NCI-H1105 (cell line): ENCODE data around the gene HDAC5.
"Not testable (repeated sequence)": the region's sequence is repeated elsewhere in the genome, so short reads cannot be mapped to it uniquely, and the experiment has no call there.

ENCODE experiments used
- DNase-seq: peaks from one replicate; lab custom pipeline; 2025; lab: John Stamatoyannopoulos, UW

Gene HDAC5

DNA sequence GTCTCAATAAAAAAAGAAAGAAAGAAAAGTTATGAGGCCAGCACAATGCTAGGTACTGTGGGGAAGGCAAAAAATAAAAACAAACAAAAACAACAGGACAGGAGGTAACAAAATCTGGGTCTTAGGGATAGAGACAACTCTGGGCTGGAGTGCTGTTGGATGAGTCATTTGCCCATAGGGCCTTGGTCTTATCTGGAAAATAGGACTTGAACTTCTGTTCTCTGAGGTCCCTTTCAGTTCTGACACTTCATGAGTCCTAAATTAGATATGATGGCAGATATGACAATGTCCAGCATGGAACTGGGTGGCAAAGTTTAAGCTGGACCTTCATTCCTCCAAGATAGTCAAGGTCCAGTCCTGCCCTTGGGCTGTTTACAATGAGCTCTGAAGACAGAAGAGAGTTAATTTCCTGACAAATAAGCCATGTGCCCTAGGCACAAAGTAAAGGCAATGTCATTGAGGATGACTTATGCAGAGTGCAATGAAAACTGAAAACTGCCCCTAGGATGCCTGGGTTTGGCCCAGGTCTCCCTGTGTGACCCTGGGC lies 8.9 kb upstream of the HDAC5 start:
- no peak for DNase-seq

DNA sequence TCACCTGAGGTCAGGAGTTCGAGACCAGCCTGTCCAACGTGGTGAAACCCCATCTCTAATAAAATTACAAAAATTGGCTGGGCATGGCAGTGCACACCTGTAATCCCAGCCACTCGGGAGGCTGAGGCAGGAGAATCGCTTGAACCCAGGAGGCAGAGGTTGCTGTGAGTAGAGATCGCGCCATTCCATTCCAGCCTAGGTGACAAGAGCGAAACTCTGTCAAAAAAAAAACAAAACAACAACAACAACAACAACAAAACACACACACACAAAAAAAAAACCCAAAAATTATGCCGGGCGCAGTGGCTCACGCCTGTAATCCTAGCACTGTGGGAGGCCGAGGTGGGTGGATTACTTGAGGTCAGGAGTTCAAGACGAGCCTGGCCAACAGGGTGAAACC lies 7.9 kb upstream of the HDAC5 start:
- DNase-seq: not testable (repeated sequence)

DNA sequence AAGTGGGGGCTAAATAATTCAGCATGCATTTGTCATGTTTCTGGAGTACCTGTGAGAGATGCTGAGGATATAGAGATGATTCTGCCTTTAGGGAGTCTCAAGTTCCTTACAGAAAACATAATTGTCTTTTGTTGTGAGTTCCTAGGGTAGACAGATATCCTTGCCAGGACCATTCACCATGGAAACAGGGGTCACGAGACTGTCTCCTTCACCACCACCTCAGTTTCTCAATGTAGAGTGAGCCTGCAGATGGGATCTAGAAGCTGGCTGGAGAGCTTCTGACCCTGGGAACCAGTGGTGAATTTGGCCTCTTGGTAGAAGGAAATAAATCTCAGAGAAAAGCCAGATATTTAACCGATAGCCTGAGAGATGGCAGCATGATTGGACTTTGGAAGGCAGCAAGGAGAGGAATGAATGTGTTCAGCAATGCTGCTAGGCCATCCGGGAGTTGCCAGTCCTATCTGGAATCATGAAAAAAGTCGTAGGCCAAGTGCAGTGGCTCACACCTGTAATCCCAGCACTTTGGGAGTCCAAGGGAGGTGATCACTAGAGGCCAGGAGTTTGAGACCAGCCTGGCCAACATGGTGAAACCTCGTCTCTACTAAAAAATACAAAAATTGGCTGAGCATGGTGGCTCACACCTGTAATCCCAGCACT lies 7.4 kb upstream of the HDAC5 start:
- DNase-seq: no peak

DNA sequence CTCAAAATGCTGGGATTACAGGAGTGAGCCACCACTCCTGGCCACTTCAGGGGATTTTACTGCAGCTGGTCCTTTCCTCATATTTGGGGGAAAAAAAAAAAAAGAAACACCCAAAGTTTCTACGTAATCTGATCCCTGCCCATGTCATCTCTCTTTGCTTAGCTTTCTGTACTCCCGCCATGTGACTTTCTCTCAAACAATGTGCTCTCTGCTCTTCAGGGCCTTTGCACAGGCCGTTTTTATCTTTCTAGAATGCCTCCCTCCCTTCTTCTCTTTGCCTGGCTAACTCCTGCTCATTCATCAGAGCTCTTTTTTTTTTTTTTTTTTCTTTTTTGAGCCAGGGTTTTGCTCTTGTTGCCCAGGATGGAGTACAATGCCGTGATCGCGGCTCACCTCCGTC lies 4.9 kb upstream of the HDAC5 start:
- no peak for DNase-seq

DNA sequence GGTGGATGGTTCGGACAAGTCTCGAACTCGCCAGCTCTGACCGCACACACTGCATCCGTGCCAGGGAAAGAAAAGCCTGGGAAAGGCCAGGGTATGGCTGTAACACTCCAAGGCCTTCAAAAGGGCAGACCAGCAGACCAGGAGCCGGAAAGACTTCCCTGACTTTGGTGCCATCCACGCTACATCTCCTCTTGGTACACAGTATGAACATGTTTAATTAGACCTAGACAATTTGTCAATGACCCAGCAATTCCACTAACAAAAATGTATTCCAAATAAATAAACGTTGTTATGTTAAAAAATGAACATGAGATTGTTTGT lies 637 bp upstream of the HDAC5 start:
- DNase-seq: no peak

DNA sequence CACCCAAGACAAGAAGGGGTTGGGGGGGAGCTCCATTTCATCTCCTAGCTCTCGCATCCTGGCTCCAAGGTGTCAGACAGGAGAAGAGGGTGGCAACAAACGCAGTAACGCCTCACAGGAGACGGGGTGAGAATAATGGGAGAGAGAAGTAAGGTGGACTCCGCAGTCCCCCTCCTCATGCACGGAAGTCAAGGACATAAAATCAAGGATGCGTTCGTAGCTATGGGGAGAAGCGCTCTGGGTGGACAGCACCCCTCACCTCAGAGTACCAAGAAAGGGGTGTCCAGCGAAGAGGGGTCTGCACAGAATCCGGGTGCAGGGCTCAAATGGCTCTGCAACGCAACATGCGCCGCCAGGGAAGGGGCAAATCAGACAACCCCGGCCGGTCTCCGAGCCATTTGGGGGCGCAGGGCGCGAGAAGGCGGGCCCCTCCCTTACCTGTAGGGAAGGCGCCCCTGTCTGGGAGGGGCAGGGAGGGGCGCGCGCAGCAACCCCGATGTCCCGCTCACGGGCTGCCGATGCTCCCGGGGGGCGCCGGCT lies 555 bp downstream of the HDAC5 start:
- DNase-seq: no peak

DNA sequence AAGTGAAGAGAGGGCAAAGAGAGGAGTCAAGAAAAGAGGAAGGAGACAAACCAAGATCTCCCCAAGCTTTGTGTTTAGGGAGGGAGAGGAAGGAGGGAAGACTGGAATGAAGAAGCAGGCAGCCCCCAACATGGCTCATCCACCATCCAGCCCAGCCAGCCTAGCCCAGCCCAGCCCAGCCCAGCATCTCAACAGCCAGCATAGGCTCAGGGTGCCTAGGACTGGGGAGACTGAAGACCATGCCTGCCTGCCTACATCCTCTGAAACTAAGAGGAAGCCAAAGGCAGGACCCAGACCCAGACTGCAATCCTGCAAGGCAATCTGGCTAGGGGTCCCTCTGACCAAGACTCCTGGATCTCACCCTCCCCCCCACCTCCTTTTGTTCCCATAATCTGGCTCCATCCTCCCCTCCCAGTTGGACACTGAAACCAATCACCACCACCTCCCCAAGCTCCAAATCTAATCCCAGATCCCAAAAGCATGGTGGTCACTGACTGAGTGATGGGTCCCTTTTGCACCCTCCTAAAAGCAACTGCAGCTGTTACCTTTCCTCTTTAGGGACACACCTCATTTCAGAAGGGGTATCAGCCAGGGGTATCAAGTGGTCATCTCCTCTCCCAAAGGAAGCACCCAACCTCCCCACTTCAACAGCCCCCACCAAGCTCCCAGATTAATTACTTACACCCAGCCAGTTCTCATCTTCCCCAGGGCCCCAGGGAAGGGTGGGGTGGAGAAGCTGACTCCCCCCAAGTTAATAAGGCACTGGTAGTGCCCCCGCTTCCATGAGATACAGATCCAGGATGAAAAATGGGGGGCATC lies 1.2 kb downstream of the HDAC5 start:
- DNase-seq: no peak

DNA sequence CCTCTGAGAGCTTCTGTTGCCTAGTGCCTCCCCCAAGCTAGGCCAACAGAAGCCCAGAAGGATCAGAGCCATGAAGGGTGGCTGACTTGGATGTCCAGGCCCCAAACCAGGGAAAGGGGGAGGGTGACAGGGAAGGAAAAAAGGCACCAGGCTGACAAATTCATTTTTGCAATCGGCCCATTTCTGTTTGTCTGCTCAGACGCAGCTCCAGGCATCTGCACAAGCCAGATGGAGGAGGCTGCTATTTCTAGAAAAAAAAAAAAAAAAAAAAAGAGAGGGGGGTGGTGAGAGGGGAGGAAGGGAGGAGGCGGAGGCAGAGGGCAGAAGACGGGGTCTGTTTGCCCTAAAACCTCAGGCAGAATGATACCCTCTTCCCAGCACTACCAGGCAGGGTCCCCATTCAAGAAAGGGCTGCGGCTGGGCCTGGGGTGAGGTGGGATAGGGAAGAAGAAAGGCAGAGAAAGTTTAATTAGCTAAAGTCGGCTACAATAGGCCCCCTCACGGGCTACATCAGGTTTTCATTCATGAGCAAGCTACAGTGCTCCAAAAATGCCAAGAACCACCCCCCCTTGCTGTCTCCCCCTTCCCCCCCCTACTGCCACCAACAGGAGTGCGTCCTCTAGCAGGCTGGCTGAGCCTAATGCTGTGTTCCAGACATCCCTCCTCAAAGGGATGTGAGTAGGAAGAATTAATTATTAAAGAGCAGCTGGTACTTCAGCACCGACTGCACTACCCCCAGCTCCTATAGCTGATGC lies 2.4 kb downstream of the HDAC5 start:
- no peak for DNase-seq

DNA sequence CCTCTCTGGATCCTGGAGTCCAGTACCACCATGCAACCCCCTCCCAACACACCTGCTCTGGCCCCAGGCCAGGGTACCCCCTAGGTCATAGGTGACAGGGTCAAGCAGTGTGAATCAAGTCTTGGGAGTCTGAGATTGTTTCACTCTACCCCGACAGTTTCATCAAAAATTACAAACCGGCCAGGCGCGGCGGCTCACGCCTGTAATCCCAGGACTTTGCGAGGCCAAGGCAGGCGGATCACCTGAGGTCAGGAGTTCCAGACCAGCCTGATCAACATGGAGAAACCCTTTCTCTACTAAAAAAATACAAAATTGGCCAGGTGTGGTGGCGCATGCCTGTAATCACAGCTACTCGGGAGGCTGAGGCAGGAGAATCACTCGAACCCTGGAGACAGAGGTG lies 3.2 kb downstream of the HDAC5 start:
- DNase-seq: not testable (repeated sequence)

DNA sequence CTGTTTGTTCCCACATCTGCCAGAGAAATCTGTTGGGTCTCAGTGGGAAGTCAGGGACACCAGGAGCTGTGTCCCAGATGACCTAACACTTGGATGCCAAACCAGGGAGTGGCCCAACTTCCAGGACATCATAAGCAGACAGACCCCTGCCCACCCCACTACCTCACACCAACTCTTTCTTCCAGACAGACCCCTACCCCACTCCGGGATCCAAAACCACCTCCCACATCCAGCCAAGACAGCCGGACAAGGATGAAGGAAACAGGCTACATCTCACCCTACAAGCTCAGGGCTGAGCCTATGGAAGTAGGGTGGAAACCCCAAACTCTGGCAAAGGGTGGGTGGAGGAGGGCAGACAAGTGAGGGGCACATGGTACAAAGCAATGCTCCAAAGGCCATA lies 3.6 kb downstream of the HDAC5 start:
- DNase-seq: no peak

DNA sequence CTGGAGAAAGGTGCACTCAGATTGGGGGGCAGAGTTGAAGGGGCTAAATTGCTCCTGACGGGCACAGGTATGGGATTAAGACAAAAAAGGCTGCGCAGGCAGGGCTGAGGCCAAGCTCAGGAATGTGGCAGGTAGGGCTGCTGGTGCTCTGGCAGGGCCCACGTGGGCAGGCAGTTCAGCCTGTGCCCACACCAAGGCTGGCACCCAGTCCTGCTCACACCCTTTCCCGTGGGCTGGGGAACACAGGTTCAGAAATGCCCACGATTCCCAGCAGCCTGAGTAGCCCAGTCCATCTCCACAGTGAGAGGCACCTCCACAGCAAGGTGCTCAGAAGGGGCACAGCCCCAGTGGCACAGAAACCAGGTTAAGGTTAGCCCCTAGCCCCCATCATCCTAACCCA lies 4.4 kb downstream of the HDAC5 start:
- no peak for DNase-seq

DNA sequence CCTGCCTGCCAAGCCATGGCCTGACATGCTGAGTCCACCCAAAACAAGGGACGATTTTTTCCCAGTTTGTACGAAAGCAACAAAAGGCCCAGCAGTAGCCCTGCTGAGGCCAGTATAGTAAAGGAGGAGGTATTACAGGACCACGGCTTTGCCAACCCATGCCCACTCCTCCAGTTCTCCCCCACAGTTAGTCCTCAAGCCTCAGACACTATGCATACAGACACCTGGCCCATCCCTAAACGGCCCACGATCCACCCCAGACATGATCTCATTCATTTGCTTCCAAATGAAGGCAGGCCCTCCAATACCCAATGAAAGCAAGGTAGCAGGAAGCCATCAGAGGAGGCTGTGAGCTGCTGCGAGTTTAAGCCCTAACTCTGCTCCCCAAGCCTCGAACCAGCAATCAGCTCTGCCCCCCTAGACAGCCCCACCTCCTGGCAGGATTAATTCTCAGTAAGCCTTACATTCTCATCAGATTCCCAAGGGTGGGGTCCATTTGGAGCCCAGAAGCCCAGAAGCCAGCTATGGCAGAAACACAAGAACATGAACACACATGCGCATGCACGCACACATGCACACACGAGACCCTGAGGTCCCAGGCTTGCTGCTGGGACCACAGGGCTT lies 4.9 kb downstream of the HDAC5 start:
- no peak for DNase-seq

DNA sequence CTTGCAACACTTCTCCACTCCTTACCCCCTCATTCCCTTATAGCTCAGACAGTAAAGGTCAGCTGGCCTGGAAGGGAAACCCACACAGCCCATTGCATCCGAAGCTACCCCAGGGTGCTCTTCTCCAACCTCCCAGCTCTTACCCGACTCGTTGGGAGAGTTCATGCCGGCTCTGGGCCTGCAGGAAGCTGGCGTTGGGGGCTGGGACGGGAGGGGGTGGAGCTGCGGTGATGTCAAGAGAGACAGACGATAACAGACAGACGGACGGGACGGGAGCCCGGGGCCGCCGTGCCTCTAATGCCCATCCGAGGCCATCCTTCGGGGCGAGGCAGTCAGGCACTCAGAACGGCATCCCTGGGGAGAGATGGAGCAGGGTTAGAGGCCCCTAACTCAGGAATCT lies 6.1 kb downstream of the HDAC5 start:
- no peak for DNase-seq

DNA sequence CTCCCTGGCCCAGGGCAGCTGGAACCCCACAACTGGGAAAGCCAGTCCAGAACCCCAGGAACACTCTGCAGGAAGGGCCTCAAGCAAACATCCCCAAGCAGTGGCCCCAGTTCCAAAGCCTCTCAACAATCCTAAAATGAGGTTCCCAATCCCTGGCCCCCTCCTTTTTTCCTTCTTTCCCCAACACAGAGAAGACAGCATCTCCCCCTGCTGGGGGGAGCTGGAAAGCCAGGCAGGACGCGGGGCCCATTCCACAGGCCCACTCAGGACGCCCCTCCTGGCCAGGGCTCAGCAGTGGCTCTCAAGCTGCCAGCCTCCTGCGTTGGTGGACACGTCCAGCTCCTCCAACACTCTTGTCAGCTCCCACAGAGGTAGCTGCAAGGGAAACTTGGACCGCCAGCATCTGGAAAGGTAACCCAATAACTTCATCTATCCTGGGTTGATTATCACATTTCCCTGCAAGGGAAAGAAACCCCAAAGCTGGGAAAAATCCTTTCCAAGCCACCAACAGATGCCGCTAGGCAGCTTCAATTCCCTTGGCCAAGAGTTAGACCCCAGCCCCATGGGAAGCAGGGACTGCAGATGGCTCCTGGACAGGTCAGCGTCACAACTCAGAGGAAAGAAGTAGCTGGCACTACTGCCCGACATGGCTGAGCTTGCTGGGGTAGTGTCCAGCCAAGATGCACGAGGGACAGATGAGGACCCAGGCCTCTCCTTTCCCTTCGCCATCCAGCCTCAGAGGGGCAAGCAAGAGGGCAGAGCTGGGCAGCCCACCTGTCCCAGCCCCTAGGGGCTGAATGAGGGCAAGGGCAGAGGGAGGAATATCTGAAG lies 7.6 kb downstream of the HDAC5 start:
- DNase-seq: no peak

DNA sequence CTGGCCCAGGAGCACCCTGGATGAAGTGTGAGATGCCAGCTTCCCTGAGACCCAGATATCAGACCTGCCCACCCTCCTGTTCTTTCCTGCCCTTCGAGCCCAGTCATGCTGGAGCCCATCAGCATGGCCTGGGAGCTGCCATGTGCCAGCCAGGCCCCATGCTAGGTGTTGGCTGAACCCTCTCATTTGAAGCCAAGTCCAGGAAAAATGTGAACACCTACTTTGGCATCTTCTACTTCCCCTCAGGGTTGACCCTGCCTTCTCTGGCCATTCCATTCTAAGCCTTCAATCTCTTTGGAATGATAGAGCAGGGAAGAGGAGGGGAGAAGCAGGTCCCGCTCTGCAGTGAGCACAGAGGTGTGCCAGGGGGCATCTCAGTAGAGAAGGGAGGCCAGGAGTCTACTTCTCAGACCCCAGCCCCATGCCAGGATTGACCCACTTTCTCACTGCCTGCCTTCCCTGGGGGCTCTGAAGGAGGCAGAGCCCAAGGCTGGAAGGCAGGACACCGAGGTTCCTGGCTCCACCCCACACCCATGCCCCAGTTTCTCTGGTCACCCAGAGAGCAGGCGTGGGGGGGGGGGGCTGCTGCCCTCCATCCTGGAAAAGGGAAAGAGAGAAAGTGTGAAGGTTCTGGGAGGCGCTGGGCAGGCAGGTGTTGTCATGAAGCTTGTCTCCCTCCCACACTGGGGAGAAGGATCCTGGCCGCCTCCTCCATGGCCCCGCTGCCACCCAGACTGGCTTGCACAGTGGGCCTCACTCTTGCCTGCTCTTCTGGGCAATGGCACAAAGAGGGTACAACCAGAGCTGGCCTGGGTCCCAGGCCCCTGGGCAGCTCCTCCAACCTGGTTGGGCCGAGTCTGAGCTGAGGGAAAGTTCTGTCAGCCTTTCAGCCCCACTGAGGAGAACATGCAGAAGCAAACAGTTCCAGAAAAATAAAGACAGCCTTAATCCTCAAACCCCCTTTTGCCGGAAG lies 9.3 kb downstream of the HDAC5 start:
- DNase-seq: no peak

DNA sequence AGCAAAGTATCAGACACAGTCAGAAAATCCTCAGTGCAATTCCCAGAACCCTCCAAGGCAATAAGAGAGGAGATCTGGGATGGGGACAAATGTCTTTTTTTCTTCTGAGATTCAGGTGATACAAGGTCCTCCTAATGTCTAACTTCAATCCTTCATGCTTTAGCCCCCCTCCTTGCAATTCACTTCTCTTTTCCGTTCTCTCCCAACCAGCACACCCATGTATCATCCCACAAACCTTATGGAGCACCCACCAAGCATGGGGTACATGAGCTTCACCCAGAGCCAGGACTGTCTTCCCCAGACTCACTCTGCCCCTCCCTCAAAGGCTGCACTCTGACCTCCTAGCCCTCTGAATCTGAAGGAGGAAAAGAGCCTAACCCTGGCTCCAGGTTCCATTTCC lies 10.1 kb downstream of the HDAC5 start:
- DNase-seq: no peak

DNA sequence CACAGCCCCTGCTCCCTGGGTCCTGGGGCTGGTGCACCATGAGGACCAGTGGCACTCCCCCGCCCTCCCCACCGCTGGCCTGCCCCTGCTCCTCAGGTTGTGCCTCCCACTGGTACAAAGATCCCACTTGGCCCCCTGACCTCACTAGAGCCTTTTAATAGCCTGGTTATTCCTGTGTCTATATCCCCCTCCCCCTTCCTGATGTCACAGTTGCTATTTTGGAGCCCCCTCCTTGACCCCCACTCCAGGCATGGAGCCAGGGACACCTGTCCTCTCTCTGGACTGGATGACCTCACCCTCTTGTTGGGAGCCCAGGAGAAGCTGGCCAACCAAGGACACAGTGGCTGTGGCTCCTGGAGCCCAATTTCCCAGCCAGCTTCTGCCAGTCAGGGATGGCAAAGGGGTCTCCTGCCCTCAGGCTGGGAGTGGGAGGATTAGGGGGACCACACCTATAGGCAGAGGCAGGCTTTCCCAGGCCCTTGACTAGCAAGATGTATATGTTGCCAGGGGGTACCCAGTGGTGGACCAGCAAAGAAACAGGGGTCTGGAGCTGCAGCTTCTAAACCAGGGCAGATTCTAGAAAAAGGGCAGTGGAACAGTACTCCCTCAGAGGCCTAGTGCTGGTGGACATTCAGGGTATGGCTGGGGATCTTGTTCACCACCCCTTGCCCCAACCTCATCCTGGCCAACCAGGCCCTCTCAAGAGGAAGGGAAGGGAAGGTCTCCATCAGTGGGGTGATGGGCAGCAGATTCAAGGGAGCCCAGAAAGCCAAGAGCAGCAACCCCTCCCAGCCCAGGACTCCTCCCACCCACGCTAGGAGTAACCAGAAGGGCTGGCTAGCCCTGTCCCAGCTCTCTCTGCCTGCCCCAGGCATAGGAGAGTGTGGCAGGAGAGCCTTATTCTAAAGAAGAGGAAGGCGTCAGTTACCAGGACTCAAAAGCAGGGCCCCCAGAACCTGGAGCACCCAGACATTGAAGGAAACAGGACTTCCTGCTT lies 10.9 kb downstream of the HDAC5 start:
- no peak for DNase-seq

DNA sequence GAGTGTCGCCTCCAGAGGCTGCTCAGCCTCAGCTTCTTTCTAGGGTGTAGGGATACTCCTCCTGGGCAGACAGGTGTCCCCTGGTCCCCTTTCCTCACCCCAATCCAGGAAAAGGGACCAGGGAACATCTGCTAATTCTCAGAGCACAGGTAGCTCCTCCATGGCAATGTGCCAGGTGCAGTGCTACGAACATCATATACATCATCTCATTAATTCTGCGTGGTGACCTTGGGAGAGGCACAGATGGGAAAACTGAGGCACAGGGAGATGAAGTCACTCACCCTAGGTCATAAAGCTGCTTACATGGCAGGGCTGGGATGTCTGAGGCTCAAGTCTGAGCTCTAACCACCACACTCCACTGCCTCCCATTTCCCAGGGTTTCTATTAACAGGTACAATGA lies 11.7 kb downstream of the HDAC5 start:
- no peak for DNase-seq
